Activated CD8-positive, alpha-beta memory T cell treated with anti-CD3 and anti-CD28 coated beads, Interleukin-2, amount 50 U/mL, for 1 hour (primary cell): ENCODE measurements around the gene ATP1A3.
A peak's percentile ranks its signal among the peaks of the same experiment; 100 is the strongest.
"Not testable (repeated sequence)": the region's sequence is repeated elsewhere in the genome, so short reads cannot be mapped to it uniquely, and the experiment has no call there.

Source experiments
- DNase-seq: peaks from one replicate; pipeline ENCODE4 v3.0.0-alpha.2; 2020; ENCODE audit errors: extremely low read depth

Gene ATP1A3

GRCh38 chr19:41993612-41994483 is at the start of gene ATP1A3:
Gene ATP1A3, minus strand, starts transcription at chr19:41994230. Its CDS starts 154 bp downstream, at chr19:41994076.
- no peak for DNase-seq

- no peak for DNase-seq
Observed at GRCh38 chr19:42042455-42043170, 48.6 kb upstream of the ATP1A3 start.

GRCh38 chr19:42040491-42040890 is 46.5 kb upstream of the ATP1A3 start:
- DNase-seq = not testable (repeated sequence)

- no peak for DNase-seq
Observed at GRCh38 chr19:42040031-42040430, 46.0 kb upstream of the ATP1A3 start.

GRCh38 chr19:42038666-42039065 is 44.6 kb upstream of the ATP1A3 start:
- DNase-seq = no peak

GRCh38 chr19:42037649-42038048 is 43.6 kb upstream of the ATP1A3 start:
- no peak for DNase-seq

GRCh38 chr19:42034640-42035391 is 40.8 kb upstream of the ATP1A3 start:
- DNase-seq = peak; percentile 14

- no peak for DNase-seq
Observed at GRCh38 chr19:42033413-42033812, 39.4 kb upstream of the ATP1A3 start.

- no peak for DNase-seq
Observed at GRCh38 chr19:42032431-42032830, 38.4 kb upstream of the ATP1A3 start.

- no peak for DNase-seq
Observed at GRCh38 chr19:42030645-42031440, 36.8 kb upstream of the ATP1A3 start.

GRCh38 chr19:42028304-42029216 is 34.5 kb upstream of the ATP1A3 start:
- DNase-seq = no peak

- DNase-seq = no peak
Observed at GRCh38 chr19:42024622-42025111, 30.6 kb upstream of the ATP1A3 start.

- no peak for DNase-seq
Observed at GRCh38 chr19:42023943-42024260, 29.9 kb upstream of the ATP1A3 start.

GRCh38 chr19:42023121-42023942 is 29.3 kb upstream of the ATP1A3 start:
- no peak for DNase-seq

- DNase-seq = no peak
Observed at GRCh38 chr19:42022616-42023015, 28.6 kb upstream of the ATP1A3 start.

GRCh38 chr19:42021185-42021584 is 27.2 kb upstream of the ATP1A3 start:
- no peak for DNase-seq

GRCh38 chr19:42018503-42019193 is 24.6 kb upstream of the ATP1A3 start:
- DNase-seq = no peak

GRCh38 chr19:42017040-42017439 is 23.0 kb upstream of the ATP1A3 start:
- DNase-seq = no peak

- DNase-seq = not testable (repeated sequence)
Observed at GRCh38 chr19:42012747-42013146, 18.7 kb upstream of the ATP1A3 start.
